Nephron progenitor cell (in vitro differentiated cells): ENCODE data around the gene TBC1D22A.

Source experiments
- DNase-seq: peaks from one replicate; pipeline ENCODE4 v3.0.0; 2021
- H3K27ac Mint-ChIP-seq: 2 replicates; pipeline ENCODE4 v1.8.0; 2021; ENCODE audit warnings: mild to moderate bottlenecking, moderate library complexity, mixed read lengths
- H3K27me3 Mint-ChIP-seq: 2 replicates; pipeline ENCODE4 v1.8.0; 2021; ENCODE audit warnings: mild to moderate bottlenecking, low read depth, mixed read lengths; ENCODE audit not compliant: poor library complexity
- H3K36me3 Mint-ChIP-seq: 2 replicates; pipeline ENCODE4 v1.8.0; 2021; ENCODE audit warnings: low read depth, mixed read lengths
- H3K4me1 Mint-ChIP-seq: 2 replicates; pipeline ENCODE4 v1.8.0; 2021; ENCODE audit warnings: mixed read lengths
- H3K4me3 Mint-ChIP-seq: 2 replicates; pipeline ENCODE4 v1.8.0; 2021; ENCODE audit warnings: mild to moderate bottlenecking, moderate library complexity, mixed read lengths
- H3K9me3 Mint-ChIP-seq: 2 replicates; pipeline ENCODE4 v1.8.0; 2021; ENCODE audit warnings: mild to moderate bottlenecking, moderate library complexity, mixed read lengths
- CTCF ChIP-seq: fragments of 200-600 bp; sonication (generic); IDR thresholded peaks from 2 replicates; pipeline ENCODE4 v1.5.0; 2021; ENCODE audit warnings: antibody characterized with exemption

Gene TBC1D22A

DNA sequence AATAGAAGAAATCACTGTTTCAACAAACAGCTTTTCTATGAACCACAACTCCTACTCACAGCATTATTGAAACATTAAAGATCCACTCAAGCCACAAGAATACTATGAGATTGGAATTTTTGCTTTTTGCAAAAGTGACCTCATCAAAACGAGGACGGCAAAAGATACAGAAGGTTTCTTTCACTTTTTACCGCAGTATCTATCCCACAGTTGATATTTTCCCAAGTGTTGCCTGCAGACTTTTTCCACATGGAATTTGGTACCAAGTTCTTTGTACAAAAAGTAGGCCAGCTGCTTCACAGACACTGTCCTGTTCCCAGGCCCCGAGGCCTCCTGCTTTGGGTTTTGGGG, 204.0 kb downstream of the TBC1D22A start:
- TF ChIP-seq CTCF: no peak
- Mint-ChIP-seq H3K27ac (peak overlapping the region; percentile 17), H3K4me1 (peaks cover 80% of the 10 kb centered on the region), H3K9me3 (no peaks in the 10 kb centered on the region), H3K36me3 (no peaks in the 10 kb centered on the region), H3K4me3 (no peak overlapping the region), H3K27me3 (peaks cover 4% of the 10 kb centered on the region)
- no peak for DNase-seq

- Mint-ChIP-seq H3K4me1 (peaks cover 78% of the 10 kb centered on the region), H3K27ac (peak overlapping the region; percentile 32), H3K4me3 (no peak overlapping the region), H3K9me3 (no peaks in the 10 kb centered on the region), H3K36me3 (no peaks in the 10 kb centered on the region), H3K27me3 (peaks cover 4% of the 10 kb centered on the region)
- no peak for DNase-seq
- no peak for TF ChIP-seq CTCF
Measured at GRCh38 chr22:46966846-46967245, 204.4 kb downstream of the TBC1D22A start.

- no peak for DNase-seq
- no peak for TF ChIP-seq CTCF
- no peak overlapping the region for H3K4me3 Mint-ChIP-seq
- peak overlapping the region; percentile 82 for H3K27ac Mint-ChIP-seq
- peaks cover 4% of the 10 kb centered on the region for H3K27me3 Mint-ChIP-seq
- peaks cover 80% of the 10 kb centered on the region for H3K4me1 Mint-ChIP-seq
- H3K9me3 Mint-ChIP-seq: no peaks in the 10 kb centered on the region
- H3K36me3 Mint-ChIP-seq: no peaks in the 10 kb centered on the region
Measured at GRCh38 chr22:46967445-46968358, 205.3 kb downstream of the TBC1D22A start.

DNA sequence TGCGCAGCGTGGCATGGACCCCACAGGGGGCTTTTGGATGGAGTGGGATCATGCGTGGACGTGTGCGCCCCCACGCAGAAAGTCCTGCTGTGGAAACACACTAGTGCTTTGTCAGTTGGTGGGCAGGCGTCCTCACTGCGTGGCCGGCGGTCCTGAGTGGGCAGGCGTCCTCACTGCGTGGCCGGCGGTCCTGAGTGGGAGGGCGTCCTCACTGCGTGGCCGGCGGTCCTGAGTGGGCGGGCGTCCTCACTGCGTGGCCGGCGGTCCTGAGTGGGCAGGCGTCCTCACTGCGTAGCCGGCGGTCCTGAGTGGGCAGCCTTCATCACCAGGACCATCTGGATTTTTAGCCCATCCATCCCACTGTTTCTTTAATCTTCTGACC, 205.9 kb downstream of the TBC1D22A start:
- Mint-ChIP-seq H3K36me3 (no peaks in the 10 kb centered on the region), H3K4me1 (peaks cover 84% of the 10 kb centered on the region), H3K9me3 (no peaks in the 10 kb centered on the region), H3K27ac (no peak overlapping the region), H3K4me3 (no peak overlapping the region), H3K27me3 (peaks cover 4% of the 10 kb centered on the region)
- TF ChIP-seq CTCF: no peak
- no peak for DNase-seq

- DNase-seq: no peak
- Mint-ChIP-seq H3K4me1 (peaks cover 81% of the 10 kb centered on the region), H3K27ac (no peak overlapping the region), H3K4me3 (no peak overlapping the region), H3K36me3 (no peaks in the 10 kb centered on the region), H3K27me3 (peaks cover 4% of the 10 kb centered on the region), H3K9me3 (no peaks in the 10 kb centered on the region)
- TF ChIP-seq CTCF: no peak
Measured at GRCh38 chr22:46968848-46969247, 206.4 kb downstream of the TBC1D22A start.

DNA sequence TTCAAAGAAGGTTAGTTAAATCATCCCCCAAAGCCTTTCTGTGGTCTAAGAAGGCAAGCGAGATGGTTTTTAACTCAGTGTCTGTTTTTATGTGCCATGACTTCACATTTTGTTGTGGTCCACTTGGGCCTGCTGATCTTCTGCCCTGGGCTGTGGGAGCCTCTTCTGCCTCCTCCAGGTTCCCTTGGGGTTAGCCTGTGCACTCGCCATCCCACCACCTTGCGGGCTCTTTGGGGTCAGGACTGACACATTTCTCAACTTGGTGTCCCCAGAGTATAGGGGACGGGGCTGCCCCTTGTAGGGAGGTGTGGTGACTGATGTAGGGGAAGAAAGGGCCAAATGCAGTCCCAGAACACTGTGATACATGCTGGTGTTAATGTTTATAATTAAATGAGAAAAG, 207.0 kb downstream of the TBC1D22A start:
- H3K27me3 Mint-ChIP-seq: peaks cover 4% of the 10 kb centered on the region
- no peak for TF ChIP-seq CTCF
- no peak overlapping the region for H3K27ac Mint-ChIP-seq
- peaks cover 74% of the 10 kb centered on the region for H3K4me1 Mint-ChIP-seq
- H3K4me3 Mint-ChIP-seq: no peak overlapping the region
- no peaks in the 10 kb centered on the region for H3K36me3 Mint-ChIP-seq
- DNase-seq: no peak
- no peaks in the 10 kb centered on the region for H3K9me3 Mint-ChIP-seq
